ENCODE measurements around the gene LHPP. TPM values are rescaled to one million over a fixed set of nuclear protein-coding genes. Genes with fewer than 3 reads are reported as not detected.
A peak's percentile ranks its signal among the peaks of the same experiment; 100 is the strongest.

LHPP gene
- total and polyA plus RNA-seq, 8 donors: 12.2 to 26.8 (median 15.0) TPM

GRCh38 chr10:124660404-124661125 lies 198.9 kb downstream of the LHPP start:
- ATAC-seq (peak; percentile 70), DNase-seq (peak in 1 of 4 donors; percentile 69)
- intact Hi-C loops (cut with DNase I): no loop called here
- Histone ChIP-seq H3K9me3 (no peaks in the 10 kb centered on the region), H3K4me3 (no peak overlapping the region), H3K36me3 (peaks cover 0 to 25% of the 10 kb centered on the region in 2 donors), H3K4me1 (peaks cover 0 to 44% of the 10 kb centered on the region in 2 donors), H3K27ac (peak overlapping the region in 1 of 2 donors; percentile 33), H3K27me3 (no peaks in the 10 kb centered on the region)
- no peak for TF ChIP-seq CTCF (IDR thresholded peaks at IDR 0.05)

- Histone ChIP-seq H3K9me3 (no peaks in the 10 kb centered on the region), H3K27ac (no peak overlapping the region), H3K36me3 (peaks cover 0 to 20% of the 10 kb centered on the region in 2 donors), H3K4me1 (peaks cover 7 to 46% of the 10 kb centered on the region in 2 donors), H3K4me3 (no peak overlapping the region), H3K27me3 (no peaks in the 10 kb centered on the region)
- intact Hi-C loops (cut with DNase I): no loop called here
- DNase-seq: peak in 1 of 4 donors; percentile 42
- no peak for TF ChIP-seq CTCF (IDR thresholded peaks at IDR 0.05)
- no peak for ATAC-seq
Observed at GRCh38 chr10:124661660-124662180, 200.1 kb downstream of the LHPP start.

GRCh38 chr10:124663228-124663627 lies 201.6 kb downstream of the LHPP start:
- Histone ChIP-seq H3K36me3 (peaks cover 0 to 20% of the 10 kb centered on the region in 2 donors), H3K27me3 (no peaks in the 10 kb centered on the region), H3K4me1 (peaks cover 13 to 47% of the 10 kb centered on the region in 2 donors), H3K4me3 (no peak overlapping the region), H3K27ac (no peak overlapping the region), H3K9me3 (no peaks in the 10 kb centered on the region)
- no peak for TF ChIP-seq CTCF (IDR thresholded peaks at IDR 0.05)
- intact Hi-C loops (cut with DNase I): no loop called here
- DNase-seq (peak in 1 of 4 donors; percentile 26), ATAC-seq (no peak)

Other genes with a start within 250 kb of the LHPP start
- 10 to 100 TPM; 64.0 to 72.1 TPM for gene OAT, start 42.9 kb upstream of the LHPP start, total RNA-seq
- 10 to 100 TPM; 75.8 to 91.1 (median 88.7) TPM for gene OAT, start 42.9 kb upstream of the LHPP start, polyA plus RNA-seq (ENCODE audit: insufficient read length in 6 of 6)
- gene NKX1-2, start 11.8 kb upstream of the LHPP start, total RNA-seq: not detected
- not detected for gene NKX1-2, start 11.8 kb upstream of the LHPP start, polyA plus RNA-seq (ENCODE audit: insufficient read length in 6 of 6)

Data from left lung (tissue), 10 donors.